PC-9 (cell line): Measurements from ENCODE around the gene POMP. TPM values are rescaled to one million over a fixed set of nuclear protein-coding genes. Genes with fewer than 3 reads are reported as not detected.
"Not testable (repeated sequence)": the region's sequence is repeated elsewhere in the genome, so short reads cannot be mapped to it uniquely, and the experiment has no call there.

Experiments
- BruUV-seq: library from RNA; stranded (reverse); fragments of 400-500 nt; replicated peaks from 2 replicates; lab custom pipeline; 2021; lab: Mats Ljungman, UMichigan
- CTCF ChIA-PET: fragments of 300-600 bp; sonication (Branson Sonifier 250); formaldehyde crosslinking; loops from one replicate; lab custom pipeline; 2022; ENCODE audit warnings: antibody characterized with exemption; lab: Charles Lee
- POLR2A ChIA-PET: fragments of 300-600 bp; sonication (Branson Sonifier 250); formaldehyde crosslinking; loops from one replicate; lab custom pipeline; 2022; ENCODE audit warnings: antibody characterized with exemption; ENCODE audit not compliant: unreplicated experiment; lab: Charles Lee
- DNase-seq, 2 experiments: peaks; one replicate each; pipeline versions ENCODE4 v3.0.0 to v3.0.0-alpha.2; 2015 to 2022; ENCODE audit warnings: mixed read lengths in 1 of 2
- H2AFZ ChIP-seq: fragments of 200-600 bp; sonication (generic); 2 replicates; pipeline ENCODE4 v1.8.1; 2017; ENCODE audit warnings: antibody characterized with exemption
- H3F3A ChIP-seq: fragments of 200-600 bp; sonication (generic); 2 replicates; pipeline ENCODE4 v1.8.1; 2017; ENCODE audit warnings: antibody characterized with exemption, mild to moderate bottlenecking, low read depth; ENCODE audit not compliant: insufficient read depth
- H3K27ac ChIP-seq: fragments of 200-600 bp; sonication (generic); 2 replicates; pipeline ENCODE4 v1.6.1; 2016; ENCODE audit warnings: mixed run types
- H3K27me3 ChIP-seq: fragments of 200-600 bp; sonication (generic); 2 replicates; pipeline ENCODE4 v1.6.1; 2016; ENCODE audit warnings: low read depth, mixed run types; ENCODE audit not compliant: insufficient read depth
- H3K36me3 ChIP-seq: fragments of 200-600 bp; sonication (generic); 2 replicates; pipeline ENCODE4 v1.6.1; 2016; ENCODE audit warnings: low read depth, mixed run types
- H3K4me1 ChIP-seq: fragments of 200-600 bp; sonication (generic); replicated peaks from 2 replicates; pipeline ENCODE4 v1.6.1; 2016; ENCODE audit warnings: mixed run types; ENCODE audit not compliant: insufficient read depth
- H3K4me2 ChIP-seq: fragments of 200-600 bp; sonication (generic); 2 replicates; pipeline ENCODE4 v1.6.1; 2017; ENCODE audit warnings: mixed run types
- H3K4me3 ChIP-seq: fragments of 200-600 bp; sonication (generic); 2 replicates; pipeline ENCODE4 v1.6.1; 2016; ENCODE audit warnings: mixed run types
- H3K79me2 ChIP-seq: fragments of 200-600 bp; sonication (generic); 2 replicates; pipeline ENCODE4 v1.6.1; 2017; ENCODE audit warnings: low read depth, mixed run types
- H3K9me2 ChIP-seq: fragments of 200-600 bp; sonication (generic); 2 replicates; pipeline ENCODE4 v1.8.1; 2017; ENCODE audit warnings: mild to moderate bottlenecking; ENCODE audit not compliant: insufficient read depth
- H3K9me3 ChIP-seq: fragments of 200-600 bp; sonication (generic); 2 replicates; pipeline ENCODE4 v1.8.1; 2016; ENCODE audit warnings: low read depth; ENCODE audit not compliant: insufficient read depth
- H4K20me1 ChIP-seq: fragments of 200-600 bp; sonication (generic); 2 replicates; pipeline ENCODE4 v1.8.1; 2017; ENCODE audit not compliant: insufficient read depth
- EZH2 ChIP-seq: fragments of 200-600 bp; sonication (generic); IDR thresholded peaks from 2 replicates; pipeline ENCODE4 v1.8.0; 2017; ENCODE audit warnings: antibody characterized with exemption, low read depth
- intact Hi-C: fragments of 100-400 bp; cut with micrococcal nuclease; formaldehyde crosslinking; loops from one replicate; pipeline ENCODE4 v1.10.0; 2022; ENCODE audit not compliant: unreplicated experiment
- total RNA-seq: library from RNA; stranded (reverse); gene quantifications from 2 replicates; pipeline ENCODE4 v1.2.3, GENCODE V29; 2021
- TF ChIP-seq, protein P1 (sequence below): fragments of 200-600 bp; sonication (generic); conservative IDR thresholded peaks from 2 replicates; pipeline ENCODE4 v1.6.1; 2017; ENCODE audit warnings: mixed run types, antibody characterized with exemption, mild to moderate bottlenecking, moderate library complexity

Gene POMP
- total RNA-seq, 1 experiment from 2014 or later = 63.7 TPM

DNA sequence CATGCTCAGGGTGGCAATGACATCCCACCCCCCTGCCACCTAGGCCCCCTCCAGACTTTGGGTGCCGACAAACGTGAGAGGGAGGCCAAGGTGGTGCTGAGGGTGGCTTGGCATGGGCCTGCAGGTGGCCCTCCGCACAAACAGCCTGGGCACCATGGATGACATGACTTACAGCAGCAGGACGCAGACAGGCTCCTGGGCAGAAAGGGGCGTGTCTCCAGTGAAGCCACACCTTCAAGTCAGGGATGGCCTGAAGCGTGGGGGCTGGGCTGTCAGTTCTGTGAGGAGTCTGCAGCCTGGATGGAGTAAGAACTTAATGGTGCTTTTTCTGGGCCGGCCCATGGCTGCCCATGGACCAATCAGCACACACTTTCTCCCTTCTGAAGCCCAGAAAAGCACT, 25.3 kb downstream of the POMP start:
- no peaks in the 10 kb centered on the region; the same call in 1 of the 2 replicates for H3K9me2 ChIP-seq
- H3K4me2 ChIP-seq = no peak overlapping the region
- TF ChIP-seq, protein P1, sequence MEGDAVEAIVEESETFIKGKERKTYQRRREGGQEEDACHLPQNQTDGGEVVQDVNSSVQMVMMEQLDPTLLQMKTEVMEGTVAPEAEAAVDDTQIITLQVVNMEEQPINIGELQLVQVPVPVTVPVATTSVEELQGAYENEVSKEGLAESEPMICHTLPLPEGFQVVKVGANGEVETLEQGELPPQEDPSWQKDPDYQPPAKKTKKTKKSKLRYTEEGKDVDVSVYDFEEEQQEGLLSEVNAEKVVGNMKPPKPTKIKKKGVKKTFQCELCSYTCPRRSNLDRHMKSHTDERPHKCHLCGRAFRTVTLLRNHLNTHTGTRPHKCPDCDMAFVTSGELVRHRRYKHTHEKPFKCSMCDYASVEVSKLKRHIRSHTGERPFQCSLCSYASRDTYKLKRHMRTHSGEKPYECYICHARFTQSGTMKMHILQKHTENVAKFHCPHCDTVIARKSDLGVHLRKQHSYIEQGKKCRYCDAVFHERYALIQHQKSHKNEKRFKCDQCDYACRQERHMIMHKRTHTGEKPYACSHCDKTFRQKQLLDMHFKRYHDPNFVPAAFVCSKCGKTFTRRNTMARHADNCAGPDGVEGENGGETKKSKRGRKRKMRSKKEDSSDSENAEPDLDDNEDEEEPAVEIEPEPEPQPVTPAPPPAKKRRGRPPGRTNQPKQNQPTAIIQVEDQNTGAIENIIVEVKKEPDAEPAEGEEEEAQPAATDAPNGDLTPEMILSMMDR = no peak
- no peak for TF ChIP-seq EZH2
- intact Hi-C loops = no loop called here
- ChIA-PET CTCF (no interaction called here), POLR2A (no interaction called here)
- H4K20me1 ChIP-seq = no peaks in the 10 kb centered on the region
- DNase-seq = no peak
- peaks cover 4% of the 10 kb centered on the region; the same call in 1 of the 2 replicates for H3F3A ChIP-seq
- H3K27me3 ChIP-seq = peaks cover 11% of the 10 kb centered on the region; the same call in 1 of the 2 replicates
- no peaks in the 10 kb centered on the region for H3K36me3 ChIP-seq
- H3K4me3 ChIP-seq = no peak overlapping the region
- H2AFZ ChIP-seq = no peak overlapping the region
- H3K4me1 ChIP-seq = no peaks in the 10 kb centered on the region
- 0 out of 2 replicates have a peak, but pooled peaks cover 8% of the 10 kb centered on the region for H3K9me3 ChIP-seq
- H3K27ac ChIP-seq = no peak overlapping the region
- no TSS peak for BruUV-seq
- H3K79me2 ChIP-seq = no peaks in the 10 kb centered on the region

DNA sequence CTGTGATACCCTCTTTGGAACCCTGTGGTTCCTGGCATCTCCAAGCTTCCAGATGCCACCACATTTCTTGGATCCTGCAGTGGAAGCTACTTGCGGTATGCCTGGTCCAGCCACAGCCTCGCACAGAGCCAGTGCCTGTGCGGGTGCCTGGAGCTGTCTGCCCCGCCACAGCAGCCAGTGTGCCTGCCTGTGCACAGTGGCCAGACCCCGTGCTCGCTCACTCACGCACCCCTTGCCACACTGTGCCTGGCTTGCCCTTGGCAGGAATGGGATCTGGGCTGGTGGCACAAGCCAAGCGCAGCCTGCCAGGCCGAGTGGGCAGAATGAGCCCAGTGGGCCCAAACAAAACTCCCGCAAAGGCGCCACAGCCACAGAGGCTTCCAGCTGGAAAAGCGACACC, 26.2 kb downstream of the POMP start:
- BruUV-seq = no TSS peak
- no peak overlapping the region for H3K4me3 ChIP-seq
- no peaks in the 10 kb centered on the region for H3K79me2 ChIP-seq
- H3K9me3 ChIP-seq = 0 out of 2 replicates have a peak, but pooled peaks cover 8% of the 10 kb centered on the region
- no peak for DNase-seq
- peaks cover 11% of the 10 kb centered on the region; the same call in 1 of the 2 replicates for H3K27me3 ChIP-seq
- H3K36me3 ChIP-seq = no peaks in the 10 kb centered on the region
- POLR2A ChIA-PET = no interaction called here
- no peaks in the 10 kb centered on the region for H4K20me1 ChIP-seq
- no peaks in the 10 kb centered on the region for H3K4me1 ChIP-seq
- no peak overlapping the region for H3K4me2 ChIP-seq
- no peaks in the 10 kb centered on the region; the same call in 1 of the 2 replicates for H3K9me2 ChIP-seq
- TF ChIP-seq, protein P1 = no peak
- TF ChIP-seq EZH2 = no peak
- CTCF ChIA-PET = no interaction called here
- intact Hi-C loops = no loop called here
- no peaks in the 10 kb centered on the region for H3F3A ChIP-seq
- no peak overlapping the region for H2AFZ ChIP-seq
- no peak overlapping the region for H3K27ac ChIP-seq

- Histone ChIP-seq H3K4me2 (no peak overlapping the region), H3K27me3 (peaks cover 11% of the 10 kb centered on the region; the same call in 1 of the 2 replicates), H3K4me1 (no peaks in the 10 kb centered on the region), H3F3A (no peaks in the 10 kb centered on the region), H2AFZ (no peak overlapping the region), H4K20me1 (no peaks in the 10 kb centered on the region), H3K27ac (no peak overlapping the region), H3K79me2 (no peaks in the 10 kb centered on the region), H3K9me3 (0 out of 2 replicates have a peak, but pooled peaks cover 8% of the 10 kb centered on the region), H3K4me3 (no peak overlapping the region), H3K36me3 (no peaks in the 10 kb centered on the region), H3K9me2 (no peaks in the 10 kb centered on the region; the same call in 1 of the 2 replicates)
- intact Hi-C loops = no loop called here
- CTCF ChIA-PET = no interaction called here
- DNase-seq = no peak
- no TSS peak for BruUV-seq
- TF ChIP-seq EZH2 = no peak
- TF ChIP-seq, protein P1 = no peak
- POLR2A ChIA-PET = no interaction called here
Measured at GRCh38 chr13:28685892-28686291, 27.0 kb downstream of the POMP start.

DNA sequence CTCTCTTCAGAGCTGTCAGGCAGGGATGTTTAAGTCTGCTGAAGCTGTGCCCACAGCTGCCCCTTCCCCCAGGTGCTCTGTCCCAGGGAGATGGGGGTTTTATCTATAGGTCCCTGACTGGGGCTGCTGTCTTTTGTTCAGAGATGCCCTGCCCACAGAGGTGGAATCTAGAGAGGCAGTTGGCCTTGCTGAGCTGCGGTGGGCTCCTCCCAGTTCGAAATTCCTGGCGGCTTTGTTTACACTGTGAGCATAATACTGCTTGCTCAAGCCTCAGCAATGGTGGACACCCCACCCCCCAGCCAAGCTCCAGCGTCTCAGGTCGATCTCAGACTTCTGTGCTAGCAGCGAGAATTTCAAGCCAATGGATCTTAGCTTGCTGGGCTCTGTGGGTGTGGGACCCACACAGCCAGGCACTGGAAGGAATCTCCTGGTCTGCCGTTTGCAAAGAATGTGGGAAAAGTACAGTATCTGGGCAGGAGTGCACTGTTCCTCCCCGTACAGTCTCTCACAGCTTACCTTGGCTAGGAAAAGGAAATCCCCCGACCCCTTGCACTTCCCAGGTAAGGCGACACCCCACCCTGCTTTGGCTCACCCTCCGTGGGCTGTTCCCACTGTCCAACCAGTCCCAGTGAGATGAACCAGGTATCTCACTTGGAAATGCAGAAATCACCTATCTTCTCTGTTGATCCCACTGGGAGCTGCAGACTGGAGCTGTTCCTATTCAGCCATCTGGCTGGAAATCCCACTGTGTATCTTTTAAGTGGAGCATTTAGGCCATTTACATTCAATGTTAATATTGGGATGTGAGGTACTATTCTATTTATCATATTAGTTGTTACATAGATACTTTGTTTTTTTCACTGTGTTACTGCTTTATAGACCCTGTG, 34.9 kb downstream of the POMP start:
- H3K79me2 ChIP-seq, H3K36me3 ChIP-seq, H3K27ac ChIP-seq, BruUV-seq, H3K9me2 ChIP-seq, H3K9me3 ChIP-seq, H3F3A ChIP-seq, H3K27me3 ChIP-seq, intact Hi-C loops, H4K20me1 ChIP-seq: not testable (repeated sequence)
- Histone ChIP-seq H3K4me3 (peak overlapping the region; percentile 40; the same call in 1 of the 2 replicates), H2AFZ (peak overlapping the region; percentile 67; the same call in 1 of the 2 replicates), H3K4me2 (peak overlapping the region; percentile 68), H3K4me1 (peaks cover 12% of the 10 kb centered on the region; the same call in 1 of the 2 replicates)
- DNase-seq = peak; percentile 61 to 71
- ChIA-PET CTCF (interaction anchor here (0.8 kb wide), 1 partner anchor 50 kb away, joined by 3 read pairs; no protein-coding TSS in a partner anchor), POLR2A (interaction anchor here (0.6 to 0.7 kb wide), 3 partner anchors 153 to 1574 kb away, joined by 3 read pairs; no protein-coding TSS in a partner anchor)
